GM12864 (cell line): ENCODE results near the gene C5orf22.

Source experiments
- DNase-seq: peaks from one replicate; pipeline ENCODE4 v3.0.0-alpha.2; 2011; ENCODE audit warnings: low read depth
- H3K4me3 ChIP-seq: 2 replicates; pipeline ENCODE4 v1.5.1; 2011; ENCODE audit warnings: mild to moderate bottlenecking, low read depth, low read length, control low read depth
- CTCF ChIP-seq: IDR thresholded peaks from 2 replicates; pipeline ENCODE4 v1.5.1; 2011; ENCODE audit warnings: low read depth, mild to moderate bottlenecking, moderate library complexity, low read length, control low read depth, inconsistent platforms; ENCODE audit errors: missing control alignments

Gene C5orf22

GRCh38 chr5:31581498-31582099 is 49.5 kb downstream of the C5orf22 start:
- no peak overlapping the region for H3K4me3 ChIP-seq
- peak; percentile 18 for TF ChIP-seq CTCF
- DNase-seq: no peak

- TF ChIP-seq CTCF: no peak
- DNase-seq: no peak
- H3K4me3 ChIP-seq: no peak overlapping the region
These were observed 51.0 kb downstream of the C5orf22 start for GRCh38 chr5:31583129-31583528.

- H3K4me3 ChIP-seq: no peak overlapping the region
- DNase-seq: no peak
- no peak for TF ChIP-seq CTCF
These were observed 53.2 kb downstream of the C5orf22 start for GRCh38 chr5:31585166-31585894.

GRCh38 chr5:31585895-31586270 is 53.8 kb downstream of the C5orf22 start:
- DNase-seq: no peak
- H3K4me3 ChIP-seq: no peak overlapping the region
- no peak for TF ChIP-seq CTCF

GRCh38 chr5:31587546-31587945 is 55.4 kb downstream of the C5orf22 start:
- TF ChIP-seq CTCF: no peak
- no peak for DNase-seq

GRCh38 chr5:31593665-31594064 is 61.6 kb downstream of the C5orf22 start:
- no peak overlapping the region for H3K4me3 ChIP-seq
- no peak for TF ChIP-seq CTCF
- no peak for DNase-seq

More at GRCh38 chr5:31587546-31587945, 55.4 kb downstream of the C5orf22 start:
- no peak overlapping the region for H3K4me3 ChIP-seq

- no peak for TF ChIP-seq CTCF
- DNase-seq: no peak
- H3K4me3 ChIP-seq: no peak overlapping the region
These were observed 64.3 kb downstream of the C5orf22 start for GRCh38 chr5:31596354-31596753.
